LNCAP (cell line): ENCODE measurements around the gene PMF1.

Source experiments
- CTCF ChIP-seq: fragments of 450-650 bp; IDR thresholded peaks from 2 replicates; pipeline ENCODE4 v1.5.1; 2017; ENCODE audit warnings: mild to moderate bottlenecking

Gene PMF1

GRCh38 chr1:156276532-156276931 is 63.7 kb downstream of the PMF1 start:
- no peak for TF ChIP-seq CTCF

GRCh38 chr1:156276966-156277381 is 64.2 kb downstream of the PMF1 start:
- TF ChIP-seq CTCF = no peak

GRCh38 chr1:156279837-156280236 is 67.0 kb downstream of the PMF1 start:
- no peak for TF ChIP-seq CTCF

GRCh38 chr1:156281281-156281680 is 68.5 kb downstream of the PMF1 start:
- no peak for TF ChIP-seq CTCF

GRCh38 chr1:156281693-156282478 is 69.1 kb downstream of the PMF1 start:
- no peak for TF ChIP-seq CTCF

GRCh38 chr1:156282479-156283222 is 69.8 kb downstream of the PMF1 start, which contains the start of gene SMG5:
Gene SMG5 (minus strand): TSS chr1:156282825. CDS start chr1:156282680, 145 bp downstream.
- TF ChIP-seq CTCF = no peak

GRCh38 chr1:156283521-156283920 is 70.7 kb downstream of the PMF1 start:
- no peak for TF ChIP-seq CTCF
